Neural cell (in vitro differentiated cells): ENCODE measurements around the gene TM9SF4.

Experiments
- EZH2 ChIP-seq: fragments of 200-600, 300-800 bp; shearing (Covaris generic), sonication (generic); IDR thresholded peaks from 2 replicates; pipeline ENCODE4 v1.6.1; 2014; ENCODE audit warnings: antibody characterized with exemption, low read length, borderline replicate concordance, mild to moderate bottlenecking; ENCODE audit not compliant: insufficient read depth, poor library complexity, severe bottlenecking
- MXI1 ChIP-seq: fragments of 450-650 bp; conservative IDR thresholded peaks from 2 replicates; pipeline ENCODE4 v1.6.1; 2014; ENCODE audit warnings: antibody characterized with exemption, mild to moderate bottlenecking; ENCODE audit not compliant: poor library complexity, severe bottlenecking
- POLR2AphosphoS5 ChIP-seq: IDR thresholded peaks from 2 replicates; pipeline ENCODE4 v1.6.1; 2012
- RAD21 ChIP-seq: fragments of 450-650 bp; conservative IDR thresholded peaks from 2 replicates; pipeline ENCODE4 v1.6.1; 2014; ENCODE audit warnings: antibody characterized with exemption, mild to moderate bottlenecking, moderate library complexity
- SMC3 ChIP-seq: fragments of 450-650 bp; conservative IDR thresholded peaks from 2 replicates; pipeline ENCODE4 v1.6.1; 2014; ENCODE audit warnings: antibody characterized with exemption, mild to moderate bottlenecking, moderate library complexity; ENCODE audit not compliant: poor library complexity
- TAF1 ChIP-seq: IDR thresholded peaks from 2 replicates; pipeline ENCODE4 v1.6.1; 2012; ENCODE audit warnings: low read depth
- TF ChIP-seq, protein P1 (sequence below): IDR thresholded peaks from 2 replicates; pipeline ENCODE4 v1.6.1; 2012; ENCODE audit warnings: borderline replicate concordance
- TF ChIP-seq, protein P2 (sequence below): fragments of 450-650 bp; IDR thresholded peaks from 2 replicates; pipeline ENCODE4 v1.5.1; 2014; ENCODE audit warnings: antibody characterized with exemption, mild to moderate bottlenecking, moderate library complexity; ENCODE audit not compliant: poor library complexity, severe bottlenecking

DNA sequence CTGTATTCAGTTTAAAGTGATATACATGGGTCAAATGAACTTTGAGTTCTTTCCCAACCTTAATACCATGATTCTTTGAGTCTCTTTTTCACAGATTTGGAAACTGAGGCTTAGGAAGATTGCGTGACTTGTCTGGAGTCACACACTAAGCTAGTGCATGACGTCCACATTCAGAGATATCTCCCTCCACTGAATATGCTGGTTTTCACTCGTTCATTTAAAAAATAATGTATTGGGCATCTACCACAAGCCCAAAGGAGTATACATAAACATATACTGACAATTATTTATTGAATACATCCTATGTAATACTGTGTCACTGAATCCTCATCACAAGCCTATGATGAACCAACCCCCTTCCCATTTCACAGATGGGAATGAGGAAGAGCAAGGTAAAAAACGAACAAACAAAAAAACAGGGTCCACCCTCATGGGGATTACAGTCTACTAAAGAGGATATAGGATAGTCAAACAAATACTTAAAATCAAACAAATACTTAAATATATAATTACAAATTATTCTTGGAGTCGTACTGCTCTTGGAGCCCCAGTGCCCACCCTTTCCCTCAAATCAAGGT lies 611 bp upstream of the TM9SF4 start:
- TF ChIP-seq, protein P1, sequence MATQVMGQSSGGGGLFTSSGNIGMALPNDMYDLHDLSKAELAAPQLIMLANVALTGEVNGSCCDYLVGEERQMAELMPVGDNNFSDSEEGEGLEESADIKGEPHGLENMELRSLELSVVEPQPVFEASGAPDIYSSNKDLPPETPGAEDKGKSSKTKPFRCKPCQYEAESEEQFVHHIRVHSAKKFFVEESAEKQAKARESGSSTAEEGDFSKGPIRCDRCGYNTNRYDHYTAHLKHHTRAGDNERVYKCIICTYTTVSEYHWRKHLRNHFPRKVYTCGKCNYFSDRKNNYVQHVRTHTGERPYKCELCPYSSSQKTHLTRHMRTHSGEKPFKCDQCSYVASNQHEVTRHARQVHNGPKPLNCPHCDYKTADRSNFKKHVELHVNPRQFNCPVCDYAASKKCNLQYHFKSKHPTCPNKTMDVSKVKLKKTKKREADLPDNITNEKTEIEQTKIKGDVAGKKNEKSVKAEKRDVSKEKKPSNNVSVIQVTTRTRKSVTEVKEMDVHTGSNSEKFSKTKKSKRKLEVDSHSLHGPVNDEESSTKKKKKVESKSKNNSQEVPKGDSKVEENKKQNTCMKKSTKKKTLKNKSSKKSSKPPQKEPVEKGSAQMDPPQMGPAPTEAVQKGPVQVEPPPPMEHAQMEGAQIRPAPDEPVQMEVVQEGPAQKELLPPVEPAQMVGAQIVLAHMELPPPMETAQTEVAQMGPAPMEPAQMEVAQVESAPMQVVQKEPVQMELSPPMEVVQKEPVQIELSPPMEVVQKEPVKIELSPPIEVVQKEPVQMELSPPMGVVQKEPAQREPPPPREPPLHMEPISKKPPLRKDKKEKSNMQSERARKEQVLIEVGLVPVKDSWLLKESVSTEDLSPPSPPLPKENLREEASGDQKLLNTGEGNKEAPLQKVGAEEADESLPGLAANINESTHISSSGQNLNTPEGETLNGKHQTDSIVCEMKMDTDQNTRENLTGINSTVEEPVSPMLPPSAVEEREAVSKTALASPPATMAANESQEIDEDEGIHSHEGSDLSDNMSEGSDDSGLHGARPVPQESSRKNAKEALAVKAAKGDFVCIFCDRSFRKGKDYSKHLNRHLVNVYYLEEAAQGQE, result no peak
- TF ChIP-seq, protein P2, sequence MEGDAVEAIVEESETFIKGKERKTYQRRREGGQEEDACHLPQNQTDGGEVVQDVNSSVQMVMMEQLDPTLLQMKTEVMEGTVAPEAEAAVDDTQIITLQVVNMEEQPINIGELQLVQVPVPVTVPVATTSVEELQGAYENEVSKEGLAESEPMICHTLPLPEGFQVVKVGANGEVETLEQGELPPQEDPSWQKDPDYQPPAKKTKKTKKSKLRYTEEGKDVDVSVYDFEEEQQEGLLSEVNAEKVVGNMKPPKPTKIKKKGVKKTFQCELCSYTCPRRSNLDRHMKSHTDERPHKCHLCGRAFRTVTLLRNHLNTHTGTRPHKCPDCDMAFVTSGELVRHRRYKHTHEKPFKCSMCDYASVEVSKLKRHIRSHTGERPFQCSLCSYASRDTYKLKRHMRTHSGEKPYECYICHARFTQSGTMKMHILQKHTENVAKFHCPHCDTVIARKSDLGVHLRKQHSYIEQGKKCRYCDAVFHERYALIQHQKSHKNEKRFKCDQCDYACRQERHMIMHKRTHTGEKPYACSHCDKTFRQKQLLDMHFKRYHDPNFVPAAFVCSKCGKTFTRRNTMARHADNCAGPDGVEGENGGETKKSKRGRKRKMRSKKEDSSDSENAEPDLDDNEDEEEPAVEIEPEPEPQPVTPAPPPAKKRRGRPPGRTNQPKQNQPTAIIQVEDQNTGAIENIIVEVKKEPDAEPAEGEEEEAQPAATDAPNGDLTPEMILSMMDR, result no peak
- TF ChIP-seq EZH2, result no peak
- TF ChIP-seq SMC3, result no peak
- no peak for TF ChIP-seq TAF1
- no peak for TF ChIP-seq POLR2AphosphoS5
- TF ChIP-seq RAD21, result no peak
- no peak for TF ChIP-seq MXI1
